DOHH2 (cell line): ENCODE measurements around the gene SRC.

ENCODE experiments used
- H3F3A ChIP-seq: fragments of 200-600 bp; sonication (generic), shearing (Covaris generic); 2 replicates; pipeline ENCODE4 v1.6.0; 2016; ENCODE audit warnings: antibody characterized with exemption, mild to moderate bottlenecking; ENCODE audit not compliant: control insufficient read depth, insufficient read depth
- H3K27ac ChIP-seq: fragments of 200-600 bp; sonication (generic); 2 replicates; pipeline ENCODE4 v1.5.1; 2014; ENCODE audit warnings: low read depth, mild to moderate bottlenecking, low read length, moderate library complexity
- H3K27me3 ChIP-seq: fragments of 200-600 bp; sonication (generic); 2 replicates; pipeline ENCODE4 v1.6.1; 2014; ENCODE audit warnings: mild to moderate bottlenecking, low read length, mixed read lengths; ENCODE audit not compliant: control insufficient read depth
- H3K36me3 ChIP-seq: fragments of 200-600 bp; sonication (generic); 2 replicates; pipeline ENCODE4 v1.6.1; 2014; ENCODE audit warnings: mild to moderate bottlenecking, low read length, moderate library complexity, mixed read lengths; ENCODE audit not compliant: control insufficient read depth
- H3K4me1 ChIP-seq: fragments of 200-600 bp; sonication (generic); 2 replicates; pipeline ENCODE4 v1.6.1; 2014; ENCODE audit warnings: mild to moderate bottlenecking, low read length, mixed read lengths; ENCODE audit not compliant: control insufficient read depth
- H3K4me2 ChIP-seq: fragments of 200-600 bp; sonication (generic); 2 replicates; pipeline ENCODE4 v1.6.0; 2014; ENCODE audit warnings: mild to moderate bottlenecking, low read length, moderate library complexity
- H3K4me3 ChIP-seq: fragments of 200-600 bp; sonication (generic); 2 replicates; pipeline ENCODE4 v1.5.1; 2014; ENCODE audit warnings: mild to moderate bottlenecking, low read length, mixed read lengths
- H3K79me2 ChIP-seq: fragments of 200-600 bp; sonication (generic); 2 replicates; pipeline ENCODE4 v1.6.1; 2014; ENCODE audit warnings: mild to moderate bottlenecking, low read length, mixed read lengths; ENCODE audit not compliant: control insufficient read depth
- H3K9me2 ChIP-seq: fragments of 200-600 bp; sonication (generic); replicated peaks from 2 replicates; pipeline ENCODE4 v1.6.1; 2014; ENCODE audit warnings: mild to moderate bottlenecking, low read length, mixed read lengths; ENCODE audit not compliant: control insufficient read depth
- H3K9me3 ChIP-seq: fragments of 200-600 bp; sonication (generic); 2 replicates; pipeline ENCODE4 v1.6.1; 2014; ENCODE audit warnings: antibody characterized with exemption, low read length, mixed read lengths; ENCODE audit not compliant: control insufficient read depth, insufficient read depth
- H4K20me1 ChIP-seq: fragments of 200-600 bp; sonication (generic); 2 replicates; pipeline ENCODE4 v1.6.0; 2014; ENCODE audit warnings: low read depth, mild to moderate bottlenecking, antibody characterized with exemption, low read length, moderate library complexity; ENCODE audit not compliant: control insufficient read depth, insufficient read depth
- CTCF ChIP-seq: fragments of 200-600 bp; sonication (generic); IDR thresholded peaks from one replicate; pipeline ENCODE4 v1.5.1; 2014; ENCODE audit warnings: antibody characterized with exemption, mild to moderate bottlenecking, low read depth, low read length; ENCODE audit not compliant: poor library complexity, severe bottlenecking
- EZH2phosphoT487 ChIP-seq: fragments of 200-600 bp; sonication (generic); IDR thresholded peaks from 2 replicates; pipeline ENCODE4 v1.6.1; 2017; ENCODE audit warnings: borderline replicate concordance, mild to moderate bottlenecking, antibody characterized with exemption, low read length, moderate library complexity, mixed read lengths

The SRC gene

GRCh38 chr20:37439223-37439933 is 93.4 kb downstream of the SRC start:
- H3K36me3 ChIP-seq, result no peaks in the 10 kb centered on the region
- no peak for TF ChIP-seq CTCF
- TF ChIP-seq EZH2phosphoT487, result no peak
- no peaks in the 10 kb centered on the region for H3K4me1 ChIP-seq
- no peaks in the 10 kb centered on the region for H3K9me2 ChIP-seq
- H3F3A ChIP-seq, result no peaks in the 10 kb centered on the region
- no peak overlapping the region for H3K4me3 ChIP-seq
- H3K79me2 ChIP-seq, result no peaks in the 10 kb centered on the region
- no peaks in the 10 kb centered on the region for H4K20me1 ChIP-seq
- no peaks in the 10 kb centered on the region for H3K9me3 ChIP-seq
- no peak overlapping the region for H3K27ac ChIP-seq
- peaks cover 12% of the 10 kb centered on the region for H3K27me3 ChIP-seq
- H3K4me2 ChIP-seq, result no peak overlapping the region

DNA sequence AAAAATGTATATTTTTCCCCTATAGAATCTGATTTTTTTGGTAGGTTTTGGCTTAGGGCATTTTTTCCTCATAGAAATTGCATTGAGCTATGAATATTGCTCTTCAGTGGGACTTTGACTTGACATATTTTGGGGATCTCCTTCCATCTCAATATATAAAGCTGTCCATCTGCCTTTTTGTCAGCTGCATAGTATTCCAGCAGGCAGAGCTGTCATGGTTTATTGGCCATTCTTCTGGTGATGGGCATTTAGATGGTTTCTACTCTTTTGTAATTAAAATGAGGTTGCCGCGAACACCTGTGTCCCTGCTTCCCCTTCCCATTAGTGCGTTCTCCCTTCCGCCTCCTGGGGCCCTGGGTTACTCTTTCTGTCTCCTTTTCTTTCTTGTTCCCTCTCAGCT is 95.1 kb downstream of the SRC start:
- Histone ChIP-seq H4K20me1 (no peaks in the 10 kb centered on the region), H3K79me2 (no peaks in the 10 kb centered on the region)

DNA sequence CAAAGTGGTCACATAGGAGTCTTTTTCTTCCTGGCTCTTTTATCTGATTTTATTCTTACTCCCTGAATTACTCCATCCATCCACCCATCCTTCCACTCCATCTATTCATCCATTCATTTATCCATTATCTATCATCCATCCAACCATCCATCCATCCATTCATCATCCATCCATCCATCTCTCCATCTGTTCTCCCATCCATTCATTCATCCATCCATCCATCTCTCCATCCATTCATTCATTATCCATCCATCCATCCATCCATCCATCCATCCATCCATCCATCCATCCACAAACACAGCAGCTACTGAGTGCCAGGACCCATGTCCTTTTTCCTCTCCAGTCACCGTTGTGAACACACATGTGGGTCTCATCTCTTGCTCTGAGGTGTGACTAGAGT is 96.6 kb downstream of the SRC start:
- TF ChIP-seq EZH2phosphoT487 (no peak), CTCF (no peak)
- H3K4me1 ChIP-seq, result no peaks in the 10 kb centered on the region
- H3F3A ChIP-seq, result no peaks in the 10 kb centered on the region
- no peak overlapping the region for H3K4me3 ChIP-seq
- no peaks in the 10 kb centered on the region for H3K36me3 ChIP-seq
- H3K79me2 ChIP-seq, result no peaks in the 10 kb centered on the region
- H3K27me3 ChIP-seq, result peaks cover 7% of the 10 kb centered on the region
- H3K27ac ChIP-seq, result no peak overlapping the region
- H4K20me1 ChIP-seq, result no peaks in the 10 kb centered on the region
- no peak overlapping the region for H3K4me2 ChIP-seq
- no peaks in the 10 kb centered on the region for H3K9me3 ChIP-seq
- no peaks in the 10 kb centered on the region for H3K9me2 ChIP-seq

More for the DNA sequence above, 95.1 kb downstream of the SRC start:
- H3K4me3 ChIP-seq, result no peak overlapping the region
- H3K27ac ChIP-seq, result no peak overlapping the region
- no peaks in the 10 kb centered on the region for H3K4me1 ChIP-seq
- no peak overlapping the region for H3K4me2 ChIP-seq
- H3K36me3 ChIP-seq, result no peaks in the 10 kb centered on the region
- H3K9me3 ChIP-seq, result no peaks in the 10 kb centered on the region
- H3F3A ChIP-seq, result no peaks in the 10 kb centered on the region
- no peaks in the 10 kb centered on the region for H3K9me2 ChIP-seq
- TF ChIP-seq EZH2phosphoT487 (no peak), CTCF (no peak)
- peaks cover 7% of the 10 kb centered on the region for H3K27me3 ChIP-seq
